ENCODE measurements around the gene AP3M1. TPM values are rescaled to one million over a fixed set of nuclear protein-coding genes. Genes with fewer than 3 reads are reported as not detected.
"Not testable (repeated sequence)": the region's sequence is repeated elsewhere in the genome, so short reads cannot be mapped to it uniquely, and the experiment has no call there.

AP3M1 gene
- 26.6 and 34.3 TPM in 2 replicates for total RNA-seq (2014; rRNA removed; shearing (Covaris generic))
- polyA plus RNA-seq (2015; cell fraction: cytosol; rRNA removed), result 34.0 and 43.6 TPM in 2 replicates
- 62.2 and 62.8 TPM in 2 replicates for polyA plus RNA-seq (2015; cell fraction: nucleus; rRNA removed)

- DNase-seq (ENCODE audit: low read depth), result no peak
Observed at GRCh38 chr10:74150204-74150989, at the start of gene AP3M1. Gene AP3M1 (minus strand): TSS chr10:74150828. CDS start chr10:74138379, 12,449 bp downstream.

- no peak for DNase-seq (ENCODE audit: low read depth)
Observed at GRCh38 chr10:74199315-74199714, 48.7 kb upstream of the AP3M1 start.

- no peak for DNase-seq (ENCODE audit: low read depth)
Observed at GRCh38 chr10:74194999-74195398, 44.4 kb upstream of the AP3M1 start.

GRCh38 chr10:74194545-74194944, 43.9 kb upstream of the AP3M1 start:
- peak; percentile 47 for DNase-seq (ENCODE audit: low read depth)

GRCh38 chr10:74190494-74190893, 39.9 kb upstream of the AP3M1 start:
- DNase-seq (ENCODE audit: low read depth), result peak; percentile 17

GRCh38 chr10:74189999-74190421, 39.4 kb upstream of the AP3M1 start:
- DNase-seq (ENCODE audit: low read depth), result peak; percentile 85

- not testable (repeated sequence) for DNase-seq (ENCODE audit: low read depth)
Observed at GRCh38 chr10:74188617-74189016, 38.0 kb upstream of the AP3M1 start.

- DNase-seq (ENCODE audit: low read depth), result no peak
Observed at GRCh38 chr10:74187237-74187636, 36.6 kb upstream of the AP3M1 start.

GRCh38 chr10:74186678-74187077, 36.0 kb upstream of the AP3M1 start:
- no peak for DNase-seq (ENCODE audit: low read depth)

GRCh38 chr10:74179111-74179710, 28.6 kb upstream of the AP3M1 start:
- DNase-seq (ENCODE audit: low read depth), result peak; percentile 34

- DNase-seq (ENCODE audit: low read depth), result no peak
Observed at GRCh38 chr10:74178042-74178791, 27.6 kb upstream of the AP3M1 start.

GRCh38 chr10:74177140-74177677, 26.6 kb upstream of the AP3M1 start:
- DNase-seq (ENCODE audit: low read depth), result peak; percentile 32

GRCh38 chr10:74176380-74177139, 25.9 kb upstream of the AP3M1 start:
- peak; percentile 99 for DNase-seq (ENCODE audit: low read depth)

GRCh38 chr10:74175510-74176379, 25.1 kb upstream of the AP3M1 start:
- no peak for DNase-seq (ENCODE audit: low read depth)

- no peak for DNase-seq (ENCODE audit: low read depth)
Observed at GRCh38 chr10:74174521-74174920, 23.9 kb upstream of the AP3M1 start.

- DNase-seq (ENCODE audit: low read depth), result no peak
Observed at GRCh38 chr10:74171625-74172024, 21.0 kb upstream of the AP3M1 start.

- no peak for DNase-seq (ENCODE audit: low read depth)
Observed at GRCh38 chr10:74167443-74167842, 16.8 kb upstream of the AP3M1 start.

GRCh38 chr10:74165530-74165901, 14.9 kb upstream of the AP3M1 start:
- DNase-seq (ENCODE audit: low read depth), result peak; percentile 20

GRCh38 chr10:74164716-74165529, 14.3 kb upstream of the AP3M1 start:
- no peak for DNase-seq (ENCODE audit: low read depth)
